OCI-LY3 (cell line): ENCODE results near the gene SUMF1.

Experiments used
- H2AFZ ChIP-seq: fragments of 200-600, 300-600 bp; shearing (Covaris generic); 2 replicates; pipeline ENCODE4 v1.6.0; 2014; ENCODE audit warnings: antibody characterized with exemption, low read depth, low read length
- H3K27ac ChIP-seq: fragments of 200-600, 300-600 bp; sonication (generic); 2 replicates; pipeline ENCODE4 v1.5.1; 2014; ENCODE audit warnings: mild to moderate bottlenecking, low read length, moderate library complexity, mixed read lengths
- H3K27me3 ChIP-seq: fragments of 200-600, 300-600 bp; sonication (generic); 2 replicates; pipeline ENCODE4 v1.6.1; 2014; ENCODE audit warnings: low read depth, low read length, mixed read lengths
- H3K36me3 ChIP-seq: fragments of 200-600, 300-600 bp; sonication (generic); replicated peaks from 2 replicates; pipeline ENCODE3; 2014; ENCODE audit warnings: low read depth, low read length, mixed read lengths
- H3K4me1 ChIP-seq: fragments of 300-600, 200-600 bp; sonication (generic); 2 replicates; pipeline ENCODE4 v1.6.1; 2014; ENCODE audit warnings: low read length, mixed read lengths
- H3K4me2 ChIP-seq: fragments of 200-600, 300-600 bp; sonication (generic); 2 replicates; pipeline ENCODE4 v1.6.1; 2014; ENCODE audit warnings: low read length, mixed read lengths
- H3K4me3 ChIP-seq: fragments of 300-600, 200-600 bp; sonication (generic); 2 replicates; pipeline ENCODE4 v1.5.1; 2014; ENCODE audit warnings: antibody characterized with exemption, mild to moderate bottlenecking, low read length, moderate library complexity
- H3K79me2 ChIP-seq: fragments of 300-600, 200-600 bp; shearing (Covaris generic); 2 replicates; pipeline ENCODE4 v1.6.1; 2014; ENCODE audit warnings: mild to moderate bottlenecking, low read length, mixed read lengths
- H3K9ac ChIP-seq: fragments of 300-600, 200-600 bp; shearing (Covaris generic); 2 replicates; pipeline ENCODE4 v1.6.0; 2014; ENCODE audit warnings: mild to moderate bottlenecking, low read length, moderate library complexity
- H3K9me3 ChIP-seq: fragments of 200-600, 300-600 bp; shearing (Covaris generic); 2 replicates; pipeline ENCODE4 v1.6.1; 2014; ENCODE audit warnings: low read length, mixed read lengths; ENCODE audit not compliant: insufficient read depth
- H4K20me1 ChIP-seq: fragments of 200-600, 300-600 bp; sonication (generic); 2 replicates; pipeline ENCODE4 v1.6.1; 2016; ENCODE audit warnings: low read length, mixed read lengths; ENCODE audit not compliant: insufficient read depth
- EZH2phosphoT487 ChIP-seq: fragments of 200-600 bp; shearing (Covaris generic); IDR thresholded peaks from 2 replicates; pipeline ENCODE4 v1.6.1; 2018; ENCODE audit warnings: antibody characterized with exemption, mixed run types, low read depth
- TF ChIP-seq, protein P1 (sequence below): fragments of 200-600, 300-600 bp; sonication (generic); IDR thresholded peaks from 2 replicates; pipeline ENCODE4 v1.5.1; 2014; ENCODE audit warnings: antibody characterized with exemption, low read length, low read depth

SUMF1 gene

DNA sequence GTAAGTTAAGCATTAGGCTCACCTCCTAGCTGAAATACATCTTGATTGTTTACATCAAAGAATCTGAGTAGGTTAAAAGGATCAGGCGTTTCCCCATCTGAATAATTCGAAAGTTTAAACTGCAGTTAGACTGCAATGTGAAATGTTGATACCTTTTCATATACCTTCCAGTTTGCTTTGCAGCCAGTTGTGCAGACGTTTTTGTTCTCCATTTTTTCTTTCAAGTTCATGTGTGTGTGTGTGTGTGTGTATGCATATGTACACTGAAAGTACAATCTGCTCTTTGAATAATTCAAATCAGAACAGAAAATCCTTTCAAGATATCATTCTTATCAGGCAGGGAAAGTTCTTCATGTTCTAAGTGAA is 29.0 kb upstream of the SUMF1 start:
- Histone ChIP-seq H3K4me3 (no peak overlapping the region), H3K27me3 (peaks cover 13% of the 10 kb centered on the region), H2AFZ (no peak overlapping the region), H3K9ac (no peak overlapping the region), H3K36me3 (no peaks in the 10 kb centered on the region), H3K4me2 (peak overlapping the region; percentile 98; the same call in 1 of the 2 replicates), H4K20me1 (peaks cover 3% of the 10 kb centered on the region; the same call in 1 of the 2 replicates), H3K79me2 (no peaks in the 10 kb centered on the region), H3K9me3 (no peaks in the 10 kb centered on the region), H3K4me1 (peaks cover 31% of the 10 kb centered on the region), H3K27ac (no peak overlapping the region)
- TF ChIP-seq, protein P1, sequence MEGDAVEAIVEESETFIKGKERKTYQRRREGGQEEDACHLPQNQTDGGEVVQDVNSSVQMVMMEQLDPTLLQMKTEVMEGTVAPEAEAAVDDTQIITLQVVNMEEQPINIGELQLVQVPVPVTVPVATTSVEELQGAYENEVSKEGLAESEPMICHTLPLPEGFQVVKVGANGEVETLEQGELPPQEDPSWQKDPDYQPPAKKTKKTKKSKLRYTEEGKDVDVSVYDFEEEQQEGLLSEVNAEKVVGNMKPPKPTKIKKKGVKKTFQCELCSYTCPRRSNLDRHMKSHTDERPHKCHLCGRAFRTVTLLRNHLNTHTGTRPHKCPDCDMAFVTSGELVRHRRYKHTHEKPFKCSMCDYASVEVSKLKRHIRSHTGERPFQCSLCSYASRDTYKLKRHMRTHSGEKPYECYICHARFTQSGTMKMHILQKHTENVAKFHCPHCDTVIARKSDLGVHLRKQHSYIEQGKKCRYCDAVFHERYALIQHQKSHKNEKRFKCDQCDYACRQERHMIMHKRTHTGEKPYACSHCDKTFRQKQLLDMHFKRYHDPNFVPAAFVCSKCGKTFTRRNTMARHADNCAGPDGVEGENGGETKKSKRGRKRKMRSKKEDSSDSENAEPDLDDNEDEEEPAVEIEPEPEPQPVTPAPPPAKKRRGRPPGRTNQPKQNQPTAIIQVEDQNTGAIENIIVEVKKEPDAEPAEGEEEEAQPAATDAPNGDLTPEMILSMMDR = no peak
- no peak for TF ChIP-seq EZH2phosphoT487

DNA sequence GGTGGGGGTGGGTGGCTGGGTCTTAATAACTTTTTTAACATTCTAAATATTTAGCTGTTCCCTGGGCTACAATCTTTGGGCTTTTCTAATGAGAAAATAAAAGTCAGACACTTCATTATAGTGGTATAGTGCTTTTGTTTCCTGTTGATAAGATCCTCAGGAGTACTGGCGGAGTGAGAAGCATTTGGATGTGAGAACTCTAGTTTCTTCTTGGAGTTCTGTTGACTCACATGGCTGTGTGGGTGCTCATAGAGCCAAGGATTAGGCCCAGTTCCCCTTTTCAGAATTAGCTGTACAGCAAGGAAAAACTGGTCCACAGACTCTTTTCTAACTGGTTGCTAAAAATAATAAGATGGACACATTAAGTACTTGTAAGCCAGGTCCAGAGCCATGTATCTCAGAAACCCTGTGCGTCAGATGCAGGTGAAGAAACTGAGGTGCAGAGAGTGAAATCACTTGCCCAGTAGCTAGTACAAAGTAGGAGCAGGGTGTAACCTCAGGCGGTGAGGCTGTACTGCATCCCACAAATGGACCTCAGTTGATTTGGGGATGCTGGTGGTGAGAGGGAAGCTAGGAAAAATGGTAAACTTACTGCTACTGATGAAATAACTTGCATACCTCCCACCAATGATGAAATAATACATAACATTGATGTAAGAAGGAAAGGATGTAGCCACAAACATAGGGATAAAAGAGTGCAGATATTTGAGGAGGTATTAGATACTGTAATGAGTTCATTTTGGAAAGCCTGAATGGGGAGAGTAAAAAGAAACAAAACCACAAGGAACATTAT is 28.4 kb upstream of the SUMF1 start:
- Histone ChIP-seq H4K20me1 (peaks cover 3% of the 10 kb centered on the region; the same call in 1 of the 2 replicates), H3K9ac (no peak overlapping the region), H3K4me2 (peak overlapping the region; percentile 98), H3K27me3 (peaks cover 18% of the 10 kb centered on the region), H3K36me3 (no peaks in the 10 kb centered on the region), H3K9me3 (no peaks in the 10 kb centered on the region), H3K27ac (no peak overlapping the region), H2AFZ (no peak overlapping the region), H3K79me2 (no peaks in the 10 kb centered on the region), H3K4me3 (peak overlapping the region; percentile 87), H3K4me1 (peaks cover 31% of the 10 kb centered on the region)
- TF ChIP-seq EZH2phosphoT487 = no peak
- TF ChIP-seq, protein P1 = no peak

DNA sequence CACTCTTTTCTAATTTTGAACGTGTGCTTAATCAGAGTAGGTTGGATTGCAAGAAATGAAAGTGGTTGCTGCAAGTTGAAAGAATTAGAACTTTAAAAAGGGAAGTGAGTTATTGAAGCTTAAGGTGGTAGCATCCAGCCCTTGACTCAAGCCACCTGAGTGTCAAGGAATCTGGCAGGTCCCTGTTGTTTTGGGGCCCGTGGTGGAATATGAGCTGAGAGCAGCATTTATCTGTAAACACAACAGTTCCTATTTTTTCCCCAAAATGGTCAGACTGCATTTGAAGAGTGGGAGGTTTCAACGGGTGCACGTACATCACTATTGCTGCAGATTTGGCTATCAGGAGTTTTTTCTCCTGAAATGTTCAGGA is 27.8 kb upstream of the SUMF1 start:
- H3K4me2 ChIP-seq = peak overlapping the region; percentile 98
- H3K79me2 ChIP-seq = no peaks in the 10 kb centered on the region
- no peak overlapping the region for H3K27ac ChIP-seq
- H3K4me1 ChIP-seq = peaks cover 31% of the 10 kb centered on the region
- peak overlapping the region; percentile 87 for H3K4me3 ChIP-seq
- H2AFZ ChIP-seq = no peak overlapping the region
- peaks cover 23% of the 10 kb centered on the region for H3K27me3 ChIP-seq
- H4K20me1 ChIP-seq = peaks cover 3% of the 10 kb centered on the region; the same call in 1 of the 2 replicates
- no peaks in the 10 kb centered on the region for H3K36me3 ChIP-seq
- peak overlapping the region; percentile 61; the same call in 1 of the 2 replicates for H3K9ac ChIP-seq
- no peaks in the 10 kb centered on the region for H3K9me3 ChIP-seq
- no peak for TF ChIP-seq EZH2phosphoT487
- TF ChIP-seq, protein P1 = no peak

DNA sequence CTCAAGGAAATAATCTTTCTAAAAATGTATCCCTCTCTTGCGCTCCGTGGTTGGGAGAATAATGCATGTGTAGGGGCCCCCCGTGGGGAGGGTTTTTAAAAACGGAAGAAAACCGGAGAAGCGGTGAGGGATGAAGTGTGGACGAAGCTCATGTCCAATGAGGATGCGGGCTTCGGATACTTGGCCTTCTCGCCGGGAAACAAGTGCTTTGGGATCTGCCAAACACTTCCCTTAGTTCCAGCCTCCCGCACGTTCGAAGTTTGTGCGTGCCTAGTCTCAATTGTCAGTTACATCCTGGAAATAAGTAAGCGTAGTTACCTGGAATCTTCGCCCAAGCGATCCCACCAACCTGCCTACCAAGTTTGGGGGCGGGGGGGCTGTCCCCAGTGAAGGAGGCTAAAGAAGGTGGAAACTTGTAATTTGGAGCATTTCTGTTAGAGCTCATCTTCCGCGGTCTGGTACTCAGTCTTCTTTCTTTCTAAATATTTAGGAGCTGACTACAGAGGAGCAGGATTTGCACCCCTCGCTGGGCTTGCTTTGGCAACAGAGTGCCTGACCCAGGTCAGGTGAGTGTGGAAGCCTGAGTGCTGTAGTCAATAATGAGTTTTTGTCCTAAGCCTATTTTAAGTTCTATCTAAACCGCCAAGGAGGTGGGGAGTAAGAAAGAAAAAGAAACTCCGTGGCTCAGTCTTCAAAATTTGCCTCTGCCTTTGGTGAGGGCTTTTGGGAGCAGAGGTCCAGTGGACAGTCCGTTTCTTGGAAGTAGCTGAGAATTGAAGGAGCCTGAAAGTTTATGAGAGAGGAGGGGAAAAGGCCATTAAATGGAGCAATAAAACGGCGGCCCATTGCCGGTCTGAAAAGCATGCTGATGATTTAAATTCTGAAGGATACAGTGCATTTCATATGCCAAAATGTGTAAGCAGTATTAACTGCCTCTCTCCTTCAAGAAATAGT is 27.1 kb upstream of the SUMF1 start:
- H3K4me1 ChIP-seq = peaks cover 31% of the 10 kb centered on the region
- peak overlapping the region; percentile 61 for H3K9ac ChIP-seq
- H3K9me3 ChIP-seq = no peaks in the 10 kb centered on the region
- H3K4me3 ChIP-seq = peak overlapping the region; percentile 87
- H3K36me3 ChIP-seq = no peaks in the 10 kb centered on the region
- no peaks in the 10 kb centered on the region for H3K79me2 ChIP-seq
- H4K20me1 ChIP-seq = peaks cover 3% of the 10 kb centered on the region; the same call in 1 of the 2 replicates
- peak overlapping the region; percentile 76 for H2AFZ ChIP-seq
- H3K27ac ChIP-seq = no peak overlapping the region
- peaks cover 30% of the 10 kb centered on the region for H3K27me3 ChIP-seq
- H3K4me2 ChIP-seq = peak overlapping the region; percentile 98
- TF ChIP-seq, protein P1 = no peak
- TF ChIP-seq EZH2phosphoT487 = no peak
